Measurements from ENCODE around the gene NAIF1. TPM values are rescaled to one million over a fixed set of nuclear protein-coding genes. Genes with fewer than 3 reads are reported as not detected.

The NAIF1 gene
- total RNA-seq, 1 experiment from 2014 or later: 8.5 TPM

GRCh38 chr9:128081056-128081455 lies 13.9 kb upstream of the NAIF1 start:
- Mint-ChIP-seq H3K4me3 (ENCODE audit: unreplicated experiment) (no peak overlapping the region), H3K36me3 (ENCODE audit: insufficient read depth, unreplicated experiment) (peaks cover 12% of the 10 kb centered on the region), H3K27me3 (ENCODE audit: insufficient read depth, unreplicated experiment) (no peaks in the 10 kb centered on the region), H3K27ac (ENCODE audit: unreplicated experiment) (peak overlapping the region; percentile 27), H3K9me3 (ENCODE audit: unreplicated experiment) (no peaks in the 10 kb centered on the region), H3K4me1 (ENCODE audit: low read depth, unreplicated experiment) (peaks cover 34% of the 10 kb centered on the region)
- no peak for TF ChIP-seq CTCF (IDR thresholded peaks at IDR 0.05; ENCODE audit: insufficient read depth in 1 of 2, low read depth in 1 of 2, low read length in 1 of 2, severe bottlenecking in 1 of 2, unreplicated experiment in 1 of 2)
- H3K4me3 ChIP-seq (ENCODE audit: low read depth, low read length): no peak overlapping the region
- intact Hi-C loops (cut with micrococcal nuclease; ENCODE audit: unreplicated experiment): no loop called here
- DNase-seq: no peak
- POLR2A ChIA-PET: no interaction called here
- BruUV-seq (replicated peaks): no TSS peak
- CTCF ChIA-PET: interaction anchor here (1.5 kb wide), 1 partner anchor 37 kb away, joined by 3 read pairs; no protein-coding TSS in a partner anchor
- H3K4me1 ChIP-seq: peaks cover 35% of the 10 kb centered on the region
- no peaks in the 10 kb centered on the region for H3K9me3 ChIP-seq
- no peaks in the 10 kb centered on the region for H3K36me3 ChIP-seq (ENCODE audit: control insufficient read depth, insufficient read depth, low read length)
- H3K27me3 ChIP-seq (replicated peaks; ENCODE audit: control insufficient read depth, insufficient read depth, low read length): no peaks in the 10 kb centered on the region

- CTCF ChIA-PET: interaction anchor here (1.5 kb wide), 1 partner anchor 37 kb away, joined by 3 read pairs; no protein-coding TSS in a partner anchor
Measured at GRCh38 chr9:128080206-128080605, 13.1 kb upstream of the NAIF1 start.

More at GRCh38 chr9:128080206-128080605, 13.1 kb upstream of the NAIF1 start:
- no peak for TF ChIP-seq CTCF (IDR thresholded peaks at IDR 0.05; ENCODE audit: insufficient read depth in 1 of 2, low read depth in 1 of 2, low read length in 1 of 2, severe bottlenecking in 1 of 2, unreplicated experiment in 1 of 2)
- intact Hi-C loops (cut with micrococcal nuclease; ENCODE audit: unreplicated experiment): no loop called here
- Histone ChIP-seq H3K4me3 (ENCODE audit: low read depth, low read length) (no peak overlapping the region), H3K9me3 (no peaks in the 10 kb centered on the region), H3K27me3 (replicated peaks; ENCODE audit: control insufficient read depth, insufficient read depth, low read length) (no peaks in the 10 kb centered on the region), H3K36me3 (ENCODE audit: control insufficient read depth, insufficient read depth, low read length) (no peaks in the 10 kb centered on the region), H3K4me1 (peaks cover 35% of the 10 kb centered on the region)
- DNase-seq: no peak
- Mint-ChIP-seq H3K27me3 (ENCODE audit: insufficient read depth, unreplicated experiment) (no peaks in the 10 kb centered on the region), H3K4me3 (ENCODE audit: unreplicated experiment) (no peak overlapping the region), H3K27ac (ENCODE audit: unreplicated experiment) (no peak overlapping the region), H3K36me3 (ENCODE audit: insufficient read depth, unreplicated experiment) (peaks cover 12% of the 10 kb centered on the region), H3K9me3 (ENCODE audit: unreplicated experiment) (no peaks in the 10 kb centered on the region), H3K4me1 (ENCODE audit: low read depth, unreplicated experiment) (peaks cover 34% of the 10 kb centered on the region)
- POLR2A ChIA-PET: no interaction called here
- BruUV-seq (replicated peaks): no TSS peak

Data from Caco-2 (cell line).